Suprapubic skin (tissue), 3 donors: Measurements from ENCODE around the gene LRRC75A.

Source experiments
- CTCF ChIP-seq, 2 donors: fragments of 200-600 bp in 1 of 2; fragments of 450-650 bp in 1 of 2; sonication (generic) in 1 of 2; IDR thresholded peaks; one replicate each; pipeline ENCODE4 v1.5.1; 2016 to 2019; ENCODE audit warnings: antibody characterized with exemption in 2 of 2, mild to moderate bottlenecking in 1 of 2, moderate library complexity in 1 of 2
- EP300 ChIP-seq: sonication (generic); formaldehyde crosslinking; IDR thresholded peaks from one replicate; pipeline ENCODE4 v1.6.1; 2017; ENCODE audit warnings: antibody characterized with exemption
- POLR2A ChIP-seq, 2 donors: fragments of 450-650 bp; IDR thresholded peaks; one replicate each; pipeline ENCODE4 v1.6.1; 2017; ENCODE audit warnings: antibody characterized with exemption in 2 of 2, mild to moderate bottlenecking in 2 of 2, moderate library complexity in 2 of 2

DNA sequence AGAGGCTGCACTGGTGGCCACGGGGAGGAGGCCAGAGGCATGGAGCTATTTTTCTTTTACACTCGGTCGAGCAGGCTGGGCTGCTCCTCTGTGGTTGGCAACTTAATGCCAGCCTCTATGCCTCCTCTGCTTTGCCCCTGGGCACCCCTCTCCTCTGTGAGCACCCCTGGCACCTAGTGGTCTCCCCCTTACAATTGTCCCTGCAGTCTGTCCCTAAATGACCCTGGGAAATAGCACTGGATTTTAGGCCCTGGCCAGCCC is 27.0 kb downstream of the LRRC75A start:
- TF ChIP-seq CTCF (IDR thresholded peaks at IDR 0.05) = no peak
- TF ChIP-seq EP300 = no peak
- no peak for TF ChIP-seq POLR2A (IDR thresholded peaks at IDR 0.05)
